ENCODE data around the gene FAM177B.

FAM177B gene

DNA sequence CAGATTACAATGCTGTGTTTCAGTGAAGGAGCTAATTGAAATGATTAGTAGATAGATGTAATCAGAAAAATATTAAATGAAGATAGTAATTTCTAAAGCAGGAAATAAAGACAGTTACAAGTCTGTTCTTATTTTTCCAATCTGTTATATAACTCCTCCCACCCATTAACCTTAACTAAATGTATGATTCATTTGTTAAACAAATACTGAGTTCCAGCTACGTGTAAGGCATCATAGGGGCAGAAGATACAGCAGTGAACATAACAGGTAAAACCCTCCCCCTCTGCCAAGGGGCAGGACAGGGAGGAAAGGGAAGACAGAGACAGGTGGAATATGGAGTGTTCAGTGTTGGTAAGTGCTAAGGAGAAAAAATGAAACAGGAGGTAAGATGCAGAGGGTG, at the start of gene FAM177B:
FAM177B (plus strand) TSS at position 231 of the 400 bp plus-strand sequence. CDS start 9,344 bp downstream, outside the sequence.
- no peak for DNase-seq (ENCODE audit: low spot score)

DNA sequence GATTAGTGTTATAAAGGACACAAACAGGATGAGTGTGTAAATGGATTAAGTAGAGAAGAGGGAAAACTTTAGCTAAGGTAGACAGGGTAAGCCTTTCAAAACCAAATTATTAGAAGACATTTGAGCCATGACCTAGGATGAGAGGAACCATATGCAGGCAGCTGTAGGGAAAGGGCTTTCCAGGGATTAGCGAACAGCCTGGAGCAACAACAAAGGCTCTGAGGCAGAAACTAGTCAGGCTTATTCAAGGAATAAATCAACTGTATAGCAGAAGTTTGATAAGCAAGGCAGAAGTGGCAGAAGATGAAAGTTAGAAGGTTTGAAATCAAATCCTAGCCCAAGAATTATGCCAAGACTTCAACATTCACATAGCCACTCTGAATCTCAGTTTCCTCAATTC, 46.0 kb upstream of the FAM177B start:
- no peak for DNase-seq (ENCODE audit: low spot score)

DNA sequence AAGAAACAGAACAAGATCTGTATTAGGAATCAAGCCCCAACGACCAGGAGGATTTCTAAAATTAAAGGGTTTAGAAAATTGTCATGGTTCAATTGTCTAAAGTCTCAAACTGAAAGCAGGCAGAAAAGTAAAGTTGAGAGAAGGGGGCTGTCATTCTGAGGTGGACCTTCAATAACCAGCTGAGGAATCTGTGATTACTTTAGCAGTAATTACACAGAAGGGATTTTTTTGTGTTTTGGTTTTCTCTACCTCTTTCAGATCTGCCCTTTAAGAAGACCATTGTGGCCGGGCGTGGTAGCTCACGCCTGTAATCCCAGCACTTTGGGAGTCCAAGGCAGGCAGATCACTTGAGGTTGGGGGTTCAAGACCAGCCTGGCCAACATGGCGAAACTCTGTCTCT, 42.1 kb upstream of the FAM177B start:
- DNase-seq (ENCODE audit: low spot score): no peak

DNA sequence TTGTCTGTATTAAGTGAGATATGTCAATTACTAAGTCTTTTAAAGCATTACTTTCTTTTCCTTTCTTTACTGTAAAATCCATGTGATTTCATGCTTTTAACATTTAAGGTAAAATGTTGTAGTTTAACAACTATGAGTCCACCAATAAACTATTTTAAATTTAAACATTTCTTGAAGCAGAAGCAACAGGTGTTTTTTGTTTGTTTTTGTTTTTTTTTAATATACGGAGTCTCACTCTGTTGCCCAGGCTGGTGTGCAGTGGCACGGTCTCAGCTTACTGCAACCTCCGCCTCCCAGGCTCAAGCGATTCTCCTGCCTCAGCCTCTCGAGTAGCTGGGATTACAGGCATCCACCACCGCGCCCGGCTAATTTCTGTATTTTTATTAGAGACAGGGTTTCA, 40.3 kb upstream of the FAM177B start:
- no peak for DNase-seq (ENCODE audit: low spot score)

DNA sequence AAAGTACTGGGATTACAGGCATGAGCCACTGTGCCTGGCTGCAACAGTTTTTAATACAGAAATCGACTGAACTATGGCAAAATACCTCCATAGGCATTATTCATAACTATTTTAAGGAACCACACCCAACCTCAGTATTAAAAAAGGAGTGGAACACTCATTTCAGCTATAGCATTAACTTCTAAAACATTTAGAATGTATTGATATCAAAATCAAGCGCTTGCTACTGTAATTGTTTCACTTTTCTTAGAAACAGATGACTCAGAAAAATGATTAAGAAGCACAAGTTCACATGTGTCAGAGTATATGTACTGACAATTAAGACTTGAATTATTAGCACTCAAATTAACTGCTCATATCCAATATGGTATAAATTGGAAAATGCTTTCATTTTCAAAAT, 39.8 kb upstream of the FAM177B start:
- DNase-seq (ENCODE audit: low spot score): no peak

DNA sequence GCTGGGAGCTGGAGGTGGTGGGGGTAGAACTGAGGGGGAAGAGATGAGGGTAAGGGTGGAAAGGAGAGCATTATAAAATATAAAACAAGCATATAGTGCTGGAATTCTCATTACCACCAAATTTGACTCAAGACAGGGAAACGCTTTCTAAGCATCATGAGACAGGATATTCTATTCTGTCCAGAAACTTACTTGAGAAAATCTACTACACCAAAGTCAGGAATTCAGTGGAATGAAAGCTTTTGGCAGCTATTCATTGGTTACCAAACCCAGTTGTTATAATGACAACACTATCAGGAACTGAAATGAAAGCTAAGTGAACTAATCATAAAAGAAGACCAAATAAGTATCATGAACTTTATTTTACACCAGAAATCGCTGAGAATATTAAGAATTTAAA, 39.2 kb upstream of the FAM177B start:
- DNase-seq (ENCODE audit: low spot score): no peak

DNA sequence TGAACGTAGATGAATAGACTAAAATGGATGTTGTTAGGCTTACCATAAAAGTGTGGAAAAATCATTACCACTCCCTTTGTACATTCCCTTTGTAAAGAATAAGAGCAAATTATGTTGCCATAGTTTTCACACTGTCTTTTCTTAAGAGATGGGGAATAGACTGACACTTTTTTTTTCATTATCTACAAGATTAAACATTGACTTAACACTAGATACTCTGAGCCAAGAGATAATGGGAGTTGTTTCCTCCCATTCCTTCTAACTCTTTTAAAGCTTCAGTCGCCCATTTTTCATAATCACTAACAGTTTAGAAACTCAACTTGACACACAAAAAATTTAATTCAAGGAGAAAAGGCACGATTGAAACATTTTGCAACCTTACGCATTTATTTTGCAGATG, 34.8 kb upstream of the FAM177B start:
- DNase-seq (ENCODE audit: low spot score): no peak

DNA sequence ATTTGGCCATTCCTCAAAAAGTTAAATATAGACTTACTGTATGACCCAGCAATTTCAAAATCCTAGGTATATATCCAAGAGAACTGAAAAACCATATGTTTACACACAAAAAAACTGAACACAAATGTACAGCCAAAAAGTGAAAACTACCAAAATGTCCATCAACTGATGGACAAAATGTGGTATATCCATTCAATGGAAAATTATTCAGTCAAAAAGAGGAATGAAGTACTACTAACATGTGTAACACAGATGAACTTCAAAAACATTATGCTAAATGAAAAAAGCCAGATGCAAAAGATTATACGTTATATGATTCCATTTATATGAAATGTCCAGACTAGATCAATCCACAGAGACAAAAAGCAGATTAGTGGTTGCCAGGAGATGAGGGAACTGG, 32.7 kb upstream of the FAM177B start:
- no peak for DNase-seq (ENCODE audit: low spot score)

DNA sequence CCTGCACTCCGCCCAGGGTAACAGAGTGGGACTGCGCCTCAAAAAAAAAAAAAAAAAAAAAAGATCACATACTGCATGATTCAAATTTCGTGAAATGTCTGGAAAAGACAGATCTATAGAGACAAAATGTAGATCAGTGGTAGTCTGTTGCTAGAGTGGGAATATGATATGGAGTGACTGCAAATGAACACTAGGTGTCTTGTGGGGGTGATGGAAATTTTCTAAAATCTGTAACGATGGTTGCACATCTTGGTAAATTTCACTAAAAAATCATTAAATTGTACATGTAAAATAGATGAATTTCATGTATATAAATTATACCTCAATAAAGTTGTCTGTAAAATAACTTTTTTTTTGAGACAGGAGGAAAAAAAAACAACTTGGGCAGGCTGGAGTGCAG, 30.2 kb upstream of the FAM177B start:
- DNase-seq (ENCODE audit: low spot score): no peak

DNA sequence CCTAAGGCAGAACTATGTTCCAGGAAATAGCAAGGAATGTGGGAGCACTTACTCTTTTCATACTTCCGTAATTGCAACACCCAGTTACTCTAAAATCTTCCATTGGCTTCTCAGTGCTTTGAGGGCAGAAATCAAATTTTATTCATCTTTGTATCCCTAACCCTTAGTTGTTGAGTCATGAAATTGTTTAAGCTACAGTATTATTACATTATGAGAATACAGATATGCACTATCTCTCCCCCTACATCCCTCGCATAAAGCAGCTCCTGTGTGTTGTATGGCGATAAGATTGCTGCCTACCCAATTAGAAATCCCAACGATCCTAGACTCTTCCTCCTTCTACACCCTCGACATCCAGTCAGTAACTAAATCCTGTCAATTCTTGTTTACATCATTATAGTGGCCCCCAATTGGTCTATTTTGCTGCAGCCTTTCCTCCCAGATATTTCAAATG, 27.3 kb upstream of the FAM177B start:
- no peak for DNase-seq (ENCODE audit: low spot score)

DNA sequence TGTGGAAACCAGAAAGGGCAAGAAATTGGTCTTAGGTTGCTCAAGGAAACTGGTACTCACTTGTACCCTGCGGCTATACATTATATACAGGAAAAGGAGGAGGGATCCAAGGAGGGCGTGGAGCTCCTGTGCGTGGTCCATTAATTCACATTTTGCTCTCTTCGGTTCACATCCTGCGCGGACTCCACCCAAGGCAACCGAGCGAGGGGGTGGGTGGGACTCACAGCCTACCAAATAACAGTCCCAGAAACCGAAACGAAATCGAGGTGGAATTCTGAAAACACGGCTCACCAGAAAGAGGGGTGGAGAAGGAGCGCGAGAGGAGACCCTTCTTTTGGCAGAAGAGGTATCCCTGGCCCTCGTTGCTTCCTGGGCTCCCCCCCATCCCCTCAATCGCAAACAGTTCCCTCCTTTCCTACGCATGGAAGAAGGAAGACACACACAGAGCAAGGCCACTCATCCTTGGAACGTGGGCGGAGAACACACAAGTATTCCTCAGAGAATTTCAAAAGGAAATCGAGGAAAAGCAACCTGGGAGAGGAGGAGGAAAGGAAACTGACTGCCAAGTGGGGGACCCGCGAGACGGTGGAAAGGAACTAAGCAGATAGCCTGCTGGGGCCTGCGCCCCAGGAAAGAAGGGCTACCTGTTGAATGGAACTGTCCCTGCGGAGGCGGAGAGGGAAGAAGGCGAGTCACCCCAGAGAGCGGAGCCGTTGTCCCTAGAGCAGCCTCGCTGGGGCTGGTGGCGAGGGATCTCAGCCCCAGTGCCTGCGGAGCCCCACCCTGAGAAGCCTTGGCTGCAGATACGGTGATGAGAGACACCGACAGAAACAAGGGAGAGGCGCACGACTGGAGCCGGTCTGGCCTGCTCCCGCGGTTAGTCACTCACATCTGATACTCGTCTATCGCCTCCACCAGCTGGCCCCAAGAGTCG, 25.4 kb upstream of the FAM177B start:
- peak; percentile 72 for DNase-seq (ENCODE audit: low spot score)

DNA sequence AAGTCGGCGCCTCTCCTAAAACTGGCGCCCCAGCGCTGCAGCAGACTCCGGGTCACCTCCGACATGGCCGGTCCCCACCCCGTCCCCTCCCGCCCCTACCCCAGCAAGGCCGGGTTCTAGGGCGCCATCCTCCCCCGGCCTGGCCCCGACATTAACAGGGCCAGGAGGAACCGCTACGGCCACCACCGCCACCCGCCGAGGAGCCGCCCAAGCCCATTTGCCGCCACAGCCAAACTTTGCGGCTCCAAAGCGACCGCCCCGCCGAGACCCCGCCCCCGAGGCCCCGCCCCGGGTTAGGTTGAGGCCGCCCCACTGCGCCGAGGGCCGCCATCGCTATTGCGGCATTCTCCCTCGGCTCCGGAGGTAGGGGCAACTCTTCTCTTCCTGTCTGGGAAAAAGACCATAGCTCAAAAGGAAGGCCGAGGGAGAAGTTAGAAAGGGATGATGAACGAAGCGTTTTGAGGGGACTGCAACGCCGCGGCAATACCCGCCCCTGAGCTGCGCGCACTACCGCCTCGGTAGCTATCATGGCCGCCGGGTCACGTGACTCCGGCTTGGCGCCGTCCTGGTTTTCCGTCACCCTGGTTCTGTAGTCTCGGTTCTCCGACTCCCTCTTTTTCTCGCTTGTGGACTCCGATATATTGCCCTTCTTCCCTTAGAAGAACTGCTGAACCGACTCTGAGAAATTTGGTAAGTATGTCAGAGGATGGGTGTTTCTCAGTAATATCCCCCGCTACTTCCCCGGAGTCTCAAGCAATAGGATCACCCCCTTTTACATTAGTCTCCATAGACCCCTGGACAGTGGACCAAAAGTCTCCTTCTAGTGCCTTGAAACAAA, 24.5 kb upstream of the FAM177B start, which contains the start of the genes AIDA and BROX:
AIDA (minus strand) TSS at position 239 of the 838 bp plus-strand sequence; CDS start at position 65, 174 bp downstream.
BROX (plus strand) TSS at position 312 of the 838 bp plus-strand sequence. CDS start 3,136 bp downstream, outside the sequence.
- peak; percentile 89 for DNase-seq (ENCODE audit: low spot score)

DNA sequence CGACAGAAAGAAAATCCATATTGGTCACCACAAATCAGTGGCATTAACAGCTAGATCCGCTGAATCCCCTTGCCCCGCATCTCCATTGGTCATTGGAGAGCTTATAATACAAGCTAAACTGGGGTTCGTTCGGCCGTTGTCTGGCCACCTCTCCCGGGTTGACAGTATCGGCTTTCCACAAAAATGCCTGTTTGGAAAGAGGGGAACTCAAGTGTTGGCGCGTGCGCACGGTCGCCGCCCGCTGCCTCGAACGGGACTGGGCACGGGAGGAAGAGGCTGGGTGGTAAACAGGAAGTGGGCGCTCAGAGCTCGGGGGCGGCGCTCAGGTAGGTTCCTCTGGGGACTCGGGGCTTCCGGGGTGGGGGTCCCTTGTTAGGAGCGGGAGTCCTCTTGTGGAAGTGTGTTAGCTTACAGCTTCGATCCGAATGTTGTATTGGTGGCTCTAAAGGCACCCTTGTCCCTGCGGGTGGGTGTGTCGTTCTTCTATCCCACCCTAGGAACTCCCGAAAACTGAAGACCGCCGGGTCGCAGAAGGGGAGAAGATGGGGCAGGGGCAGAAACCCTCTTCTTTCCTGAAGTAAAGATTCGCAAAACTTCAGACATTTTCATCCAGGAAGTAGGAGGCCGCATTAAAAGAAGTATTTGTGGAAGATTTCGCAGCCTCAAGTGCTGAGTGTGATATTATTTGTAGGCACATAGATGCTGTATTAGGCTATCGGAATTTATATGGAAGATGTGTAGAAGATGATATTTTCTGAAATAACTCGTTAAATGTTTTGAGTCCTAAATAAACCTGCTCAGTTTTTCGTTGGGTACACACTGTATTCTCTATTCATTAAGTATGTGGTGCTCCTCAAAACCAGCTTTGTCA, 23.7 kb upstream of the FAM177B start:
- DNase-seq (ENCODE audit: low spot score): peak; percentile 92

DNA sequence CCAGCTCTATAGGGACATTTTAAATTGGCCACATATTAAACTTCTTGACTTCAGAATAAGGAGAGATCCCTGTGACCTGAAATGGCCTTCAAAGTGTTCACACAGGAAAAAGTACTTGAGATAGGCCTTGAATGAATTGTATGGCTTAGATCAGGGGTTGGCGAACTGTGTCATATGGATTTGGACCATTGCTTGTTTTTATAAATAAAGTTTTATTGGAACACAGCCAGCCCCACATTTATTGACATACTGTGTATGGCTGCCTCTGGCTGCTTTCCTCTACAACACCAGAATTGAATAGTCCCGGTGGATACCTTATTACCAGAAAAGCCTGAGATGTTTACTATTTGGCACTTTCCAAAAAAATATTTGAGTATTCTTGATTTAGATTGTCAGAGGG, 20.6 kb upstream of the FAM177B start:
- DNase-seq (ENCODE audit: low spot score): no peak

DNA sequence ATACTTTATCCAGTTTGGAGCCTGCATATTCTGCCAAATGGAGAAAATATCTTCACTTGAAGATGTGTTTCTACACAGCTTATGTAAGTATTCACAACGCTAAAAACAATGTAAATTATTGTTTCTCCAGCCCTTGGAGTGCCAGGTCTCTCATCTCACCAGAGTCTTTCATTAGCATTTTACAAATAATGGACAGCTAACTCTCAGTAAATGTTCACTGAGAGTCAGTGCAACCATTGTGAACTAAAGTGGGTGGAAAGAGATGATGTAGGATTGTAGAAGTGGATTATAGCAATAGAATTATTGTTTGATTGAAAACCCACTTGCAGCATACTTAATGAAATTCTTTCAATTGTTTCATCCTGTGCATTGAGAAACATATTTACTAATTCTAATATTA, 8.3 kb upstream of the FAM177B start:
- DNase-seq (ENCODE audit: low spot score): no peak

DNA sequence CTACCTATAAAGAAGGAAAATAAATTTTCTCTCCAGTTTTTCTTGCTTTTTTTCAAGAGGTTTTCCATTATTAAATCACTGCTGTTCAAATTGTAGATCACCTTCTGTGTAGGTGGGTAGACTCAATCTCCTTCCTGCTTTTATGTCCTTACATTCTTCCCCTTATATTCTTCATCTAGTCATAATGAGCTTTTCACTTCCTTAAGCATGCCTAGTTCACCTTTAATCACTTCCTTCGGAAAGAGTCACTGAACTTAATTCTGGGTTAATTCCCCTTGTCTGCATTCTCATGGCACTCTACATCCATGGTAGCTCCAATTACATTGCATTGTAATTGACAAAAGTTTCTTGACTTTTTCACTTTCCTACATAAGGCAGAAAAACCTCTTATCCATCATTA, 6.1 kb upstream of the FAM177B start:
- no peak for DNase-seq (ENCODE audit: low spot score)

DNA sequence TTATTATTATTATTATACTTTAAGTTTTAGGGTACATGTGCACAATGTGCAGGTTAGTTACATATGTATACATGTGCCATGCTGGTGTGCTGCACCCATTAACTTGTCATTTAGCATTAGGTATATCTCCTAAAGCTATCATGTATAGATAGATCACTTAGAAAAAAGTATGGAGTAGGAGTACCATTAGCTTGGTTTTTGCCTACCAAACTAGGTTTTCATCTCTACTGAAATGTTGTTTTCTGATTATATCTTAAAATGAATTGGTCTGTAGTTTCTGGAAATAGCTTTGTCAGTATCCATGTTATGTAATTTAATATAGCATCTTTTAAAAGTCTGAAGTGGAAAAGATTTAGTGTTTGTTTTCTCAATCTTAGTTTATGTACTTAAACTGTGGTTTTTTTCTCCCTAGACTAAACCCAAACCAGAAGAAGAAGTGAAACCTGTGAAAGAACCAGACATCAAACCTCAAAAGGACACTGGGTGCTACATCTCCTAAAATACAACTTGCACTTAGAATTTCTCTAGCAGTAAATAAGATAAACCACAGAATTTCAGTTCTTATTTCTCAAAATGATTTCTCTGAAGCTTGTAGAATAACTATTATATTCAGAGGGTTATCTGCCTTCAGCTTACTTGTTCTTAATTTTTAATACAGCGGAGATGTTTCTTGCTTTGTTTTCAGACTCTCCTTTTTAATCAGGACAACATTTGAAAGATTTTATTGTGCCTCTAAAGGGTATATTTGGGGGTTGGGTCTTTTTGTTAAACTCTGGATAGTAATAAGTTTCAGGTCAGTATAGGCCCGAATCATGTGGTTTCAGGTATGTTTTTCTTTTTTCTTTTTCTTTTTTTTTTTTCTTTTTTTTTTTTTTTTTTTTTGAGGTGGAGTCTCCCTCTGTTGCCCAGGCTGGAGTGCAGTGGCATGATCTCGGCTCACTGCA, 4.5 kb upstream of the FAM177B start:
- no peak for DNase-seq (ENCODE audit: low spot score)

DNA sequence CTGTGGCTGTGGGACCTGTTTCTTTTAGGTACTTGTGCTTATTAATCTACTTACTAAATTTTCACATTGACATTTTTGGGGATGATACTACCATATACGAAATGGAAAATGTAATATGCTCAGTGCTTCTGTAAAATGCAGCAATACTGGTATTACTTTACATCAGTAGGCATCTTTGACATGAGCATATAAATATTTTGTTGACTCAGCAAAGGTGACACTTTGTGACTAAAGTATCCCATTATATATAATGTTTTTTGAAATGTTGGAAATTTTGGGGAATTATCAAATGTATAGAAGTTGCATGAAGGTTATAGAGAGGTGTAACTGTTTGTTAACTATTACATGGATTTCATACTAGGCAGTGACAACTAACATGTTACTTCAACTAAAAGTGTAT, 2.3 kb upstream of the FAM177B start:
- DNase-seq (ENCODE audit: low spot score): no peak

DNA sequence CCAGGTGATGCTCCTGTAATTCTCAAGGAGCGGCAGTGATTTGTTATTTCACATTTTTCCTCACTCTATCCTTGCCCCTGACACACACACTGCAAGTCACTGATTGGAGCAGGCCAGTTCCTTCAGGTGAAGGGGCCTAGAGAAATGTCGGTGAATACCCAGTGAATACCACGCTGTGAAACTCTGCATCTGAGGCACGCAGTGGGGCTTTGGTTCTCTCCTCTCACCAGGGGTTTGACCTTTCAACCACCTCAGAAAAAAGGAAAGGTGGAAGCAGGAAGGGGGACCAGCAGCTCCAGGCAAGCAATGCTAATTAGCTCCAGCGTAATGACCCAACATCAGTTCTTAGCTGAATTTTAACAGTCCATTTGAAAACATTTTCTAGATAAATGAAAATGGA, 532 bp upstream of the FAM177B start:
- no peak for DNase-seq (ENCODE audit: low spot score)

DNA sequence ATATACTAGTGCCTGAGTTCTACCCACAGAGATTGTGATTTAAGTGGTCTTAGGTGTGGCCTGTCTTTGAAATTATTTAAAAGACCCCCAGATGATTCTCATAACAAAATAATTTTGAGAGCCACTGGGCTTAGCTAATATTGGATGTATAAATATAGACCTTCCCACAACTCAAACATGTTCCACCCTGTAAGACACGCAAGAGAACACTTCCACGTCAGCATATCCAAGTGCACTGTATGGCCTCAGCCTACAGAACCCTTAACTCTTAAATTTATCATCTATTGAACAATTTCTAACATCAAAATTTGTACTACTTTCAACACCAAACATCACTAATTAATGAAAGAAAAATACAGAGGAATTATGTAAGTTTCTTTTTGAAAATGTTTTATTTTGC, 2.5 kb downstream of the FAM177B start:
- DNase-seq (ENCODE audit: low spot score): no peak

DNA sequence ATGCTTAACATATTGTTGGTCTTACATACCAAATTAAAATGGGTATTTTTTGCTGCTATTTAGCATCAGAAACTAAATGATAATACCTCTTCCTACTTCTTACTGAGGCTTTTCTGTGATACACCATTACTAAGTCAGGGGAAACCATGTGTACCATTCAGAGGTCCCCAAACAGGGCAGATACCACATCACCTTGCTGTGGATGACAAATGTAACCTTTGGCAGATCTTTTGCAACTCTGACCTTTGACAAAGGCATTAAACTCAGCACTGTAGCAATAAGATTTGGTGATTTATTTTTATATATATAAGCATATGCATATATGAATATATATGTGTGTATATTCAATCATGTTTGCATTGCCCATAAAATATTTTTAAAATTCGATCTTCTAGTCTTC, 2.9 kb downstream of the FAM177B start:
- DNase-seq (ENCODE audit: low spot score): no peak

Measured in hepatic stellate cell (primary cell).